Dedifferentiated amniotic fluid mesenchymal stem cell (primary cell): ENCODE data around the gene ELAVL3.
"Not testable (repeated sequence)": the region's sequence is repeated elsewhere in the genome, so short reads cannot be mapped to it uniquely, and the experiment has no call there.

Source experiments
- DNase-seq: peaks from one replicate; pipeline ENCODE4 v3.0.0-alpha.2; 2016; ENCODE audit errors: extremely low spot score

Gene ELAVL3

GRCh38 chr19:11435833-11436313 lies 45.0 kb downstream of the ELAVL3 start:
- peak; percentile 15 for DNase-seq

GRCh38 chr19:11435057-11435832 lies 45.6 kb downstream of the ELAVL3 start, which contains the start of the genes ODAD3 and PRKCSH:
Gene ODAD3 (minus strand): TSS chr19:11435121. CDS start chr19:11435016, 105 bp downstream.
Gene PRKCSH (plus strand): TSS chr19:11435635. CDS start chr19:11436118, 483 bp downstream.
- DNase-seq = peak; percentile 99

GRCh38 chr19:11434703-11435056 lies 46.2 kb downstream of the ELAVL3 start:
- DNase-seq = no peak

- DNase-seq = not testable (repeated sequence)
Observed at GRCh38 chr19:11433526-11433925, 47.3 kb downstream of the ELAVL3 start.

GRCh38 chr19:11426656-11427055 lies 54.2 kb downstream of the ELAVL3 start:
- DNase-seq = no peak

GRCh38 chr19:11425719-11426457 lies 55.0 kb downstream of the ELAVL3 start:
- DNase-seq = no peak

- DNase-seq = no peak
Observed at GRCh38 chr19:11423791-11424181, 57.1 kb downstream of the ELAVL3 start.

- no peak for DNase-seq
Observed at GRCh38 chr19:11423164-11423790, 57.6 kb downstream of the ELAVL3 start.

- no peak for DNase-seq
Observed at GRCh38 chr19:11422163-11423065, 58.4 kb downstream of the ELAVL3 start.

GRCh38 chr19:11421371-11422098 lies 59.3 kb downstream of the ELAVL3 start:
- no peak for DNase-seq

- no peak for DNase-seq
Observed at GRCh38 chr19:11420429-11421370, 60.1 kb downstream of the ELAVL3 start.

- no peak for DNase-seq
Observed at GRCh38 chr19:11418549-11419506, 62.0 kb downstream of the ELAVL3 start, which contains the start of gene RGL3. Gene RGL3 (minus strand): TSS chr19:11419314. CDS start chr19:11419278, 36 bp downstream.

- no peak for DNase-seq
Observed at GRCh38 chr19:11418094-11418548, 62.7 kb downstream of the ELAVL3 start.

- DNase-seq = no peak
Observed at GRCh38 chr19:11416346-11417052, 64.3 kb downstream of the ELAVL3 start.

GRCh38 chr19:11414544-11414943 lies 66.3 kb downstream of the ELAVL3 start:
- no peak for DNase-seq

GRCh38 chr19:11410682-11411081 lies 70.2 kb downstream of the ELAVL3 start:
- no peak for DNase-seq

- no peak for DNase-seq
Observed at GRCh38 chr19:11408591-11408990, 72.3 kb downstream of the ELAVL3 start.
